Anterior cingulate cortex (tissue), 58 donors: ENCODE results near the gene SLC30A7.
A peak's percentile ranks its signal among the peaks of the same experiment; 100 is the strongest.
"Not testable (repeated sequence)": the region's sequence is repeated elsewhere in the genome, so short reads cannot be mapped to it uniquely, and the experiment has no call there.

Experiments
- DNase-seq, 58 donors: peaks; one replicate each; lab custom pipeline; 2025; lab: John Stamatoyannopoulos, UW

SLC30A7 gene, protein sequence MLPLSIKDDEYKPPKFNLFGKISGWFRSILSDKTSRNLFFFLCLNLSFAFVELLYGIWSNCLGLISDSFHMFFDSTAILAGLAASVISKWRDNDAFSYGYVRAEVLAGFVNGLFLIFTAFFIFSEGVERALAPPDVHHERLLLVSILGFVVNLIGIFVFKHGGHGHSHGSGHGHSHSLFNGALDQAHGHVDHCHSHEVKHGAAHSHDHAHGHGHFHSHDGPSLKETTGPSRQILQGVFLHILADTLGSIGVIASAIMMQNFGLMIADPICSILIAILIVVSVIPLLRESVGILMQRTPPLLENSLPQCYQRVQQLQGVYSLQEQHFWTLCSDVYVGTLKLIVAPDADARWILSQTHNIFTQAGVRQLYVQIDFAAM

GRCh38 chr1:100895540-100896480 is at the start of gene SLC30A7:
Gene SLC30A7, plus strand, starts transcription at chr1:100896090. Its CDS starts 173 bp downstream, at chr1:100896263.
- DNase-seq: peak; percentile 45 to 95 (median 88)

- DNase-seq: no peak
These were observed 48.4 kb upstream of the SLC30A7 start for GRCh38 chr1:100847361-100848082.

- DNase-seq: no peak
These were observed 44.2 kb upstream of the SLC30A7 start for GRCh38 chr1:100851726-100852125.

DNA sequence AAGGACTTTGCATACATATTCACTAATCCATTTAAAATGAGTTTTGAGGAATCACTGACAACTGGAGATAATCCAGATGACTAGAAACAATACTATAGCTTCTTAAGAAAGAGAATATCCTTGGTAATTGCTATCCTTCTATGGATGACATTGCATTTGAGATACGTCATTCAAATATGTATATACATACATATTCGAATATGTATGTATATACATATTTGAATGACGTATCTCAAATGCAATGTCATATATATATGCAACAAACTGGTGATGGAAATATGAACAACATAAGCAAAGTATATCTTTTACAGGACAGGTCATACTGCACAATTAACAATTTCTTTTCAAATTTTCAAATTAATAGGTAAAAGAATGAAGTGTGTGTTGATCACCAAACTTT is 42.9 kb upstream of the SLC30A7 start:
- no peak for DNase-seq

DNA sequence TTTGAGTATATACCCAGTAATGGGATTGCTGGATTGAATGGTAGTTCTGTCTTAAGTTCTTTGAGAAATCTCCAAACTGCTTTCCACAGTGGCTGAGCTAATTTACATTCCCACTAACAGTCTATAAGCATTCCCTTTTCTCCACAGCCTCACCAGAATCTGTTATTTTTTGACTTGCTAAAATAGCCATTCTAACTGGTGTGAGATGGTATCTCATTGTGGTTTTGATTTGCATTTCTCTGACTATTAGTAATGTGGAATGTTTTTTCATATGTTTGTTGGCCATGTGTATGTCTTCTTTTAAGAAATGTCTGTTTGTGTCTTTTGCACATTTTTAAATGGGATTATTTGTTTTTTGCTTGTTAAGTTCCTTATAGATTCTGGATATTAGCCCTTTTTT is 40.8 kb upstream of the SLC30A7 start:
- DNase-seq: not testable (repeated sequence)

GRCh38 chr1:100860397-100860991 is 35.4 kb upstream of the SLC30A7 start:
- no peak for DNase-seq

DNA sequence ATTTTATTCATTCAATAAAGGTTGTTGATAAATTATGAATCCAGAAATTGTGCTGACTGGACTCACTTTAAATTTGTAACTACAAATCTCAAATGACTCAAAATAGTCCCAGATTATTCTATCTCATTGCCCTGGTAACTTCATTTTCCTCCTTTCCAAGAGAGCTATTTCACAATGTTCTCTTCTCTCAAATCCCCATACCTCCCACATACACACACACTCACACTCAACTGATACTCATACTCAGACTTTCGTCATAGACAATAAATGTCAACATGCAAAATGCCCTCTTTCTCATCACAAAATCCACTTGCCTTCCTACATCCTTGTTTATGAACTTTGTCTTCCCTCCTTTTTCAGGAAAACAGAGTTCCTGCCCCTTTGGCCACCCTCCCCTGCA is 34.5 kb upstream of the SLC30A7 start:
- no peak for DNase-seq

GRCh38 chr1:100862591-100862990 is 33.3 kb upstream of the SLC30A7 start:
- no peak for DNase-seq

DNA sequence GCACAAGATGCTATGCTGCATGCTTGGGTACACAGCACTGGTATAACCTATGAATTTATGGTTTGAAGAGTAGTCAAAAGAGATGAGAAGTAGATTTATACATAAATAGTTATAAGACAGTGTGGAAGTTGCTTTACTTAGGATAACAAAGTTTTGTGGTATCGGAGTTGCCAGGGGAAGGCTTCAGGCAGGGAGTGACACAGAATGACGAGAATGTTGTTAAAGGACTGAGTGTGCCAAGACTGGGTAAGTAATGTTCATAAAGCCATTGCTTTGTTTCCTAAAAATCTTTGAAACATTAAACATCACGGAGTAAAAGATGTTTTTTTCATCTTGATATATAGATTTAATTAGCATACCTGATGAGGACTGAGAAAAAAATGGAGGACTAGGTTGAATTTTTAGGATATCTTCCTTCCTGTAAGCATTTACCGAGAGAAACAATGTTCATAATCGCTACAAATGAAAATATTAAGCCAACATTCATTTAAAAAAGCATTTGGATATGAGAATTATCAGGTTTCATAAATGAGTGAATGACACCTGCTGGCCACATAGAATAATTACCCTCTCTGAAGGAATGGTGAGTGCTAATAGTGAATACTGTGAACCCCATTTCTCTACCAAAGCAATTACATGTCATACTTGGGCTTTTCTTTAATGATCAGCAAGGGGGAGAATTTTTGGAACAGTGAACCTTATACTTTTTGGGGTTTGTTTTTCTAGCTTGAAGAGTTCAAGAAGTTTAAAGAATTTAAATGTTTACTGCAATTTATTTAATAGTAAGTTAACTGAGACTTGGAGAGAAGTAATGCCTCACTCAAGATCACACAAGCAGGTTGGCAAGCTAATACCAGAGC is 29.6 kb upstream of the SLC30A7 start:
- DNase-seq: no peak

- DNase-seq: no peak
These were observed 29.0 kb upstream of the SLC30A7 start for GRCh38 chr1:100866901-100867206.

DNA sequence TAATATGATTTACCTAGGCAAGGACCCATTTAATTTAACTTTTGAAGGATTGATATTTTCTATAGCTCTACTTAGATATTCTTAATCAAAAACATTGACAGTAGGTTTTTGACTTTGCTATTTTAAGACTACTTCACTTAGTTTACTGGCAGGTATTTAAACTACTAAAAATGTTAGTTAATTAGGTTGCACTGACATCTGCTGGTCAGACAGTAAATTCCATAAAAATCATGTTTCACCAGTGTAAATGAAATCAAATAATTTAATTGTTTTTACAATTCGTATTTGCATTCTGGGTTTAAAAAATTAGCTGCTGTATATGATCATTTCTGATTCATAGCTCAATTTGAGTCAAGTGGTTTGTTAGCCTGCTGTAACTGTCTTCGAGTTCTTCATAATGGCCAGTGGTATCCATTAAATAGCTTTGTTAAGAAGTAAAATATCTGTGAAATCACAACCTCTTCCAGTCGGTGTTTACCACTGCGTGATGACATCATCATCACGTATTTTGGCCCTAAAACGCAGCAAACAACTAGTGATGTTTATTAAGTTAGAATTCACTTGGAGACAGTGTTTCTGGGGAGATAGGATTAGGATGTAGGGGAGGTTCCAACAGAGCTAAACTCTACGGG is 27.4 kb upstream of the SLC30A7 start:
- DNase-seq: no peak

DNA sequence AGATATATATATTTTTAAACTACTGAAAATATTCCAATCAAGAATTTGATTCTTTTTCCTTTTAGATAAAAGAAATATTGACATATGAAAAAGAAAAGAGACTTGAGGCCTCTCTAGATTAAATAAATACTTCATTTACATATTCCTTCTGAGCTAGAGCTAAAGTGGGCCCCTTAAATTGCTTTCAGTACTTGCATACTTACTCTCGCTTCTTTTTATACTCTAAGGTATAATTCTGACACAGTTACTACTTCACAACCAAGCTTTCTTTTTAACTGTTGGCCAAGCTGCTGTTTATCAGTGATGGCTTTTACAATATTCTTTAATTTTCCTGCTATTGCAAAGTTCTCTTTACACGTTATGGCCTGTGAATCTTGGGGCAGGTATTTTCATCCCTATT is 25.9 kb upstream of the SLC30A7 start:
- DNase-seq: no peak

DNA sequence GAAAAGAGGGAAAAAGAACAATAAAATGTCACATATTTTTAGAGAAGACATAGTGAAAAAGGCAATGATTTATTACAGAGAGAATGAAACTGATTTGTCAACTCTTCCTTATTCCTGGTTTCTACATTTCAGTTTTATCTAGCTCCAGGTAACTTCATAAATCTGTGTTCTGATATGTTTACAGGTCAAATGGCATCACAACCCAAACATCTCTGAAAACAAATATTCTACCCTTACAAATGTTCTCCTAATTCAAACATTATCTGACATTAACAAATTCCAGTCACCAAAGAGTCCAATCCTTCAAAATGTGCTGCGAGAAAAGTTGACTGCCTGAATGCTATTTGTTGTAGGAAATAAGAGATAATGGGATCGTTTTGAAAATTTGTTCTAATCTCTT is 21.5 kb upstream of the SLC30A7 start:
- no peak for DNase-seq

DNA sequence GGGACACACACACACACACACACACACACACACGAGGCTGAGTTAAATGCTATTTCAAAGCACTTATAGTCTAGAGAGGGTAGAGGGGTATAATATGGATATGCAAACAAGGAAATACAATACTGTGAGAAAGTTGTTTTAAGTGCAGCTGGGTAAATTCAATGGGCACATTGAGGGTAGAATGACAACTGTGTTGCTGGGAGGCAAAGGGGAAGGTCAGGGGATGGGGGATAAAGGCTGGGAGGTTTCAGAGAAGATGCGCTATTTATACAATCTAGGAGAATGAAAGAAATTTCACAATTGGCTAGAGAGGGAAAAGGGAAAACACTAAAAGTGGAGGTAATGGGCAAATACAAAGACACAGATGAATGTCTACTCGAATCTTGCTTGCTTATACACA is 20.7 kb upstream of the SLC30A7 start:
- no peak for DNase-seq

- DNase-seq: no peak
These were observed 19.6 kb upstream of the SLC30A7 start for GRCh38 chr1:100876291-100876690.

DNA sequence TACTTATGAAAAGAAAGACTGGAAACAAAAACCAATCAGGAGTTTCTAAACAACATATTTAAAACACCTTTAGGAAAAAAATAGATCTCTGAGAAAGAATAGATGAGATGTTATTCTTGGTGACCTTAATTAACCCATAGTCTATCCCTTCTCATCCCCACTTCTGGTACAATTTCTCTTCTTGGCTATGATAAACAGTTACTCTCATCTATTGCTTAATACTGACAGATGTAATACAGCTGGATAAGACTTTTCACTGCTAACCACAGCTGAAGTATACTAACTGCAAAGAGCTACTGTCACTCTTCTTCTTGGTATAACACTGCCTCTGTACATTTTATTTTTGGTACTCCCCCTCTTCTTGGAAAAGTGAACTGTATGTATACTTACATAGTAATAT is 16.5 kb upstream of the SLC30A7 start:
- DNase-seq: no peak

DNA sequence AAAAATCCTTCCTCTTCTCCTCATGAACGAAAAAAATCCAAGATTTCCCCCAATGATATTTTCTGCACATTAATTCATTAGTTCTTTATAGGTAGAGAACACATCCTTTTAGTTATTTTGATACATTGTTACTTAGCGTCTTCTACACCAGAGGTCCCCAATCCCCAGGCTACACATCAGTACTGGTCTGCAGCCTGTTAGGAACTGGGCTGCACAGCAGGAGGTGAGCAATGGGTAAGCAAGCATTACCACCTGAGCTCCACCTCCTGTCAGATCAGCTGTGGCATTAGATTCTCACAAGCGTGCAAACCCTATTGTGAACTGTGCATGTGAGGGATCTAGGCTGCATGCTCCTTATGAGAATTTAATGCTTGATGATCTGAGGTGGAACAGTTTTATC is 14.2 kb upstream of the SLC30A7 start:
- DNase-seq: no peak

DNA sequence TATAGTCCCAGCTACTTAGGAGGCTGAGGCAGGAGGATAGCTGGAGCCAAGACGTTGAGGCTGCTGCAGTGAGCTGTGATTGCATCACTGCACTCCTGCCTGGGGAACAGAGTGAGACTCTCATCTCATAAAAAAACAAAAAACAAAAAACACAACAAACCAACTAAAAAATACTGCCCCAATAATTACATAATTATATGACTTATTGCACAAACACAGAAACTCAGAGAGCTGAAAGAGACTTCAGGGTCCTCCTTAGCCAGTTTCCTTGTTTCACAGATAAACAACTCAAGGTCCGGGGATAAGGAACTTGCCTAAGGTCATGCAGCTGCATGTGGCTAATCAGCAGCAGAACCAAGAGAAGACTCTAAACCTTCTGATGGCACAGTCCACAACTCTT is 13.2 kb upstream of the SLC30A7 start:
- no peak for DNase-seq

GRCh38 chr1:100883963-100884362 is 11.9 kb upstream of the SLC30A7 start:
- DNase-seq: peak in 1 of 58 donors; percentile 10
